OCI-M2 (cell line): ENCODE data around the gene NDUFB3.
"Not testable (repeated sequence)": the region's sequence is repeated elsewhere in the genome, so short reads cannot be mapped to it uniquely, and the experiment has no call there.

Experiments
- DNase-seq: peaks from one replicate; lab custom pipeline; 2025; ENCODE audit not compliant: unreplicated experiment; lab: John Stamatoyannopoulos, UW

The NDUFB3 gene

DNA sequence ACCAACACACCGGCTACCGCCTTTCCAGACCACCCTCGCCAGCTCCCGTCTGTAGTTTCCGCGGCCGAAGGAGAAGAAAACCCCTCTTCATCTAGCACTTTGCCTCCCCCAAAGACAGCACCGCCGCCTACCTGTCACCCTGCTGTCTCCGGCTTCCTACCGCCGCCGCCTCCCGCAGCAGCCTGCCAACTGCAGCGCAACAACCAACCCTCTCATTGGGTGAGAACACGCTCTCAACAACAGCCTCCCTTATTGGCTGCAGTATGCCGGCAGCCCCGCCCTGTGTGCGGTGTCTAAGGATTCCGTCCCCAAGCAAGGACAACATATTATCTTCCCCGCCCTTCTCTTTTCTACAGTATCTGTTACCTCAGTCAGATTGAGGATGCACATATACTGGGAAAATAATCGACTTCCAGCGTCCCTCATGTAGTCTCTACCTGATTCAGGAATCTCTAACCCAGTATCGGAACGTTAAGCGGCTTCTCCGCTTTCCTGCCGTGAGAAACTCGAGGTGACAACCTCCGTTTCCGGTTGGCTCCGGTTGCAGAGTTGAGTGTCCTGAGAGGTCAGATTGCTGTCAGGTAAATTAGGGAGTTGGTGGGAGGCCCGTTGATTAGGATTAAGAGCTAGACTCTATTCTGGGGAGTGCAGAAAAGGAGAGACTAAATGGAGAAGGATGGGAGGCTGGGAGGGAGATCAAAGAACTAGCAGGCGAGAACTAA, at the start of gene NDUFB3, which contains the start of gene HYCC2:
Gene NDUFB3, plus strand, starts transcription at position 523 of the 722 bp plus-strand sequence. CDS start 6,882 bp downstream, outside the sequence.
Gene HYCC2, minus strand, starts transcription at position 193 of the 722 bp plus-strand sequence. CDS start 47,662 bp downstream, outside the sequence.
- DNase-seq, result peak; percentile 66

DNA sequence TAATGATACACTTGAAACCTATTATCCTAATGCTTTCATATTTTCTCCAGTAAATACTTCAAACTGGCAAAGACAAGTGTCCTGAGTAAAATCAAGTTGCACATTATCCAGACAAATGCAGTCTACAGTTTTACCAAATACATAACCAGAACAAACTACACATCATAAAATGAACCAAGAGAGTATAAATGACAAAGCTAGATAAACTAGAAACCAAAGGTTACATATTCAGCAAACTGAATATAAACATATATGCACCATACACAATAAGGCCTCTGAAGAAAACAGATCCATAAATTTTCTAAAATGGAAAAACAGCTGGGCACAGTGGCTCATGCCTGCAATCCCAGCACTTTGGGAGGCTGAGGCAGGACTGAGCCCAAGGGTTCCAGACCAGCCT, 47.3 kb upstream of the NDUFB3 start:
- DNase-seq, result no peak

DNA sequence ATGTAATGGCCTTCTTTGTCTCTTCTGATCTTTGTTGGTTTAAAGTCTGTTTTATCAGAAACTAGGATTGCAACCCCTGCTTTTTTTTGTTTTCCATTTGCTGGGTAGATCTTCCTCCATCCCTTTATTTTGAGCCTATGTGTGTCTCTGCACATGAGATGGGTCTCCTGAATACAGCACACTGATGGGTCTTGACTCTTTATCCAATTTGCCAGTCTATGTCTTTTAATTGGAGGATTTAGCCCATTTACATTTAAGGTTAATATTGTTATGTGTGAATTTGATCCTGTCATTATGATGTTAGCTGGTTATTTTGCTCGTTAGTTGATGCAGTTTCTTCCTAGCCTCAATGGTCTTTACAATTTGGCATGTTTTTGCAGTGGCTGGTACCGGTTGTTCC, 37.4 kb upstream of the NDUFB3 start:
- DNase-seq, result not testable (repeated sequence)

DNA sequence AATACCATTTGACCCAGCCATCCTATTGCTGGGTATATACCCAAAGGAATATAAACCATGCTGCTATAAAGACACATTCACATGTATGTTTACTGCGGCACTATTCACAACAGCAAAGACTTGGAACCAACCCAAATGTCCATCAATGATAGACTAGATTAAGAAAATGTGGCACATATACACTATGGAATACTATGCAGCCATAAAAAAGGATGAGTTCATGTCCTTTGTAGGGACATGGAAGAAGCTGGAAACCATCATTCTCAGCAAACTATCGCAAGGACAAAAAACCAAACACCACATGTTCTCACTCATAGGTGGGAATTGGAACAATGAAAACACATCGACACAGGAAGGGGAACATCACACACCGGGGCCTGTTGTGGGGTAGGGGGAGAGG, 33.4 kb upstream of the NDUFB3 start:
- DNase-seq, result not testable (repeated sequence)

DNA sequence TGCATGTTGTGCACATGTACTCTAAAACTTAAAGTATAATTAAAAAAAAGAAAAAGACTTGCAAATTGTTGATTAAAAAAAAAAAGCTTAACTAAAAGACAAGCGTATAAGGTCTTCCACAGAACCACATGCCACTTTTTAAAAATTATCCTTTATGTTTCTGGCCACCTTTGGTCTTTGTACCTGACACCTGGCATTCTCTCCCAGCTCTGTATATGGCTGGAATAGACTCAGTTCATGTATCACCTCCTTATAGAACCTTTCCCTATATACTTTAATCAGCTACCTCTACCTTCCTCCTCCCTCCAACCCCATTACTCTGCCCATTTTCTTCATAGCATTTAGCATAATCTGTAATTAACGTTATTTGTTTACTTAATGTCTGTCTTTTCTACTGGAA, 32.9 kb upstream of the NDUFB3 start:
- DNase-seq, result no peak

DNA sequence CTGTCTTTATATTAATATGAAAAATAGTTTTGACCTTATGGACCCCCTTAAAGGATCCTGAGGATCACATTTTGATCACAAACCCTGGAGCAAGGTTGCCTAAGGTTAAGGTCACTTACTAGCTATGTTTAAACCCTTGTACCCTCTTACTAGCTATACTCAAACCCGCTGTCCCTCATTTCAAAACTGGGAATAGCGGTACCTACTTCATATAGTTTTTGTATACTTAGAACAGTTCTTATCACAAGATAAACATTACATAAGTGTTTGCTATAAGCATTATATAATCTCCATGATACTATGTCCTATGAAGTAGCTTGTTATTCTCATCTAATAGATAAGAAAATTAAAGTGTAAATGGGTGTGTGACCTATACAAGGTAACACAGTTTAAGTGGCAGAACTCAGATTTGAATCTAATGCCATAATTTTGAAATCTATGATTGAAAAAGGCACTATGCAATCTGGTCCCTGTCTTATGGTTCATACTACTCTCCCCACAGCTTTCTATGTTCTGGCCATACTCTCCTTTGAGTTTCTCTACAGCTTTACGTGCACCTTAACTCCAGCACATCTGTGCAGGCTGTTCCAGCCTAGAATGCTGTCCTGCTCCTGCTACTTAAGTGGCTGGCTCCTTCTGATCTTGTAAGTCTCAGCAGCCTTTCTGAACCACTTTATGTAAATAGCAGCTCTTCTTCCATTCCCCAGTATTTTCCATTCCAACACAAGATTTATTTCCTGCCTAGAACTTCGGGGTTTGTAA, 30.8 kb upstream of the NDUFB3 start:
- no peak for DNase-seq

DNA sequence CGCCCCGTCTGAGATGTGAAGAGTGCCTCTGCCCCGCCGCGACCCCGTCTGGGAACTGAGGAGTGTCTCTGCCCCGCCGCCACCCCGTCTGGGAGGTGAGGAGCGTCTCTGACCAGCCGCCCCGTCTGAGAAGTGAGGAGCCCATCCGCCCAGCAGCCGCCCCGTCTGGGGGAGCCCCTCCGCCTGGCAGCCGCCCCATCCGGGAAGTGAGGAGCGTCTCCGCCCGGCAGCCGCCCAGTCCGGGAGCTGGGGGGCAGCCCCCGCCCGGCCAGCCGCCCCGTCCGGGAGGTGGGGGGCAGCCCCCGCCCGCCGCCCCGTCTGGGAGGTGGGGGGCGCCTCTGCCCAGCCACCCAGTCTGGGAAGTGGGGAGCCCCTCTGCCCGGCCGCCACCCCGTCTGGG, 29.4 kb upstream of the NDUFB3 start:
- not testable (repeated sequence) for DNase-seq

DNA sequence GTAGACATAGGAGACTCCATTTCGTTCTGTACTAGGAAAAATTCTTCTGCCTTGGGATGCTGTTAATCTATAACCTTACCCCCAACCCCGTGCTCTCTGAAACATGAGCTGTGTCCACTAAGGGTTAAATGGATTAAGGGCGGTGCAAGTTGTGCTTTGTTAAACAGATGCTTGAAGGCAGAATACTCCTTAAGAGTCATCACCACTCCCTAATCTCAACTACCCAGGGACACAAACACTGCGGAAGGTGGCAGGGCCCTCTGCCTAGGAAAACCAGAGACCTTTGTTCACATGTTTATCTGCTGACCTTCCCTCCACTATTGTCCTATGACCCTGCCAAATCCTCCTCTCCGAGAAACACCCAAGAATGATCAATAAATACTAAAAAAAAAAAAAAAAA, 28.8 kb upstream of the NDUFB3 start:
- DNase-seq, result not testable (repeated sequence)

DNA sequence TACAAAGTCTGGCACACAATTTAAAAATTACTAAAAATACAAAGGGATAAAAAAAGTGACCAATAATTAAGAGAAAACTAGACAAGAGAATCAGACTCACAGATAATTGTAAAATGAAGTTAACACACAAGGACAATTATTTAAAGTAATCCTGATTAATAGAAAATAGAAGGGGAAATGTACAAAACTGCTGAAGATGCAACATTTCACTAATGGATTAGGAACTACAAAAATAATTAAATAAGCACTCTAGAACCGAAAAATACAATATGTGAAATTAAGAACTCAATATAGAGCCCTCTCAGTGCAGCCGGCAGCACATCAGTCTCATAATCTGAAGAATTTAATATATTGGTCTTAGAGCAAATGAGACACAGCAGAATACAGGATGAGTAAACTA, 24.9 kb upstream of the NDUFB3 start:
- DNase-seq, result no peak

DNA sequence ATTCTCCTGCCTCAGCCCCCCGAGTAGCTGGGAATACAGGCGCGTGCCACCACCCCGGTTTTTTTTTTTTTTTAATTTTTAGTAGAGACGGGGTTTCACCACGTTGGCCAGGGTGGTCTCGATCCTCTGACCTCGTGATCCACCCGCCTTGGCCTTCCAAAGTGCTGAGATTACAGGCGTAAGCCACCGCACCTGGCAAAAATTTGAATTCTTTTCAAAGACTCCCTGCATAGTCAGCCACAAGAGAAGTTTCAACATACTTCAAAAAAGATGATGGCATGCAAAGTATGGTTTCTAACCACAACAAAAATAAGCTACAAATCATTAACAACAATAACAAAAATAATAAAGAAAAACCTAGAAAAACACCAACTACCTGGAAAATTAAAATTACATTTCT, 22.3 kb upstream of the NDUFB3 start:
- DNase-seq, result no peak

DNA sequence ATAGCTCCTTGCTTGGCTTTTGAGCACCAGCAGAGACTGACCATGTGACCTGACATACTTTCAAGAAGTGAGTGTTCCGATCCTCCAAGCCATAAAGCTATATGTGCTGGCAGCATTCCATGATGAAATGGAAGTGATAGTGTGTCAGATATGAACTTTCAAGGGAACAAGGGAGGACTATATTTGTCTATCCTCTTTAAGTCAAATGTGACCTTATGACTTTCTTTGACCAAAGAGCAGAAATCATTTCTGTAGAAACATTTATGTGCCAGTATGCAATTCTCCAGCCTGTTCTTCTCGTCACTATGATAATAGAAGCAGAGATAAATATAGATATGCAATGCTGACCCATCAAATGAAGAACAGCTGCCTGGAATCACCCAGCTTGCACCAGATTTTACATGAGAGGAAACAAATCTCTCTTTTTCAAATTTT, 14.7 kb upstream of the NDUFB3 start:
- no peak for DNase-seq

DNA sequence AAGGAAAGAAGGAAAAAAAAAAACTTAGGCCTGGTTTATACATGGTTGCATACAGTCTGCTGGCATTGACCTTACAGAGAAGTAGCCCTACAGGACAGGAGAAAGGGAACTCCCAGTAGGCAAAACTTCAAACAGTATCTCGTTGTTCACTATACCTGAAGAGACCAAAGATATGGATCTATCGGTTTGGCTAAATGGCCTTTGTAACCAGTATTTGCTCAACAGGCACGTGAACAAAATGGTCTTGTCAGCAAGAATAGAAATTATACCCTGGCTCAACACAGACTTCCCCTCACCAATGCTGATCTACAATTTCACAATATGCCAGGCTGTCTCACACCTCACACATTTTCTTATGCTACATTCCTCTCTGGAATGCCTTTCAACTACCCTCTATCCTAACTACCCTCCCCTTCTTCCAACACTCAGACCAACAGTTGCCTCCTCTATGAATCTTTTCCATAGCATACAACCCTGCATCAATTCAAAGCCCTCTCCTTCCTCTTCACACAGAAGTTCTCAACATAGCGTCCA, 14.0 kb upstream of the NDUFB3 start:
- no peak for DNase-seq

DNA sequence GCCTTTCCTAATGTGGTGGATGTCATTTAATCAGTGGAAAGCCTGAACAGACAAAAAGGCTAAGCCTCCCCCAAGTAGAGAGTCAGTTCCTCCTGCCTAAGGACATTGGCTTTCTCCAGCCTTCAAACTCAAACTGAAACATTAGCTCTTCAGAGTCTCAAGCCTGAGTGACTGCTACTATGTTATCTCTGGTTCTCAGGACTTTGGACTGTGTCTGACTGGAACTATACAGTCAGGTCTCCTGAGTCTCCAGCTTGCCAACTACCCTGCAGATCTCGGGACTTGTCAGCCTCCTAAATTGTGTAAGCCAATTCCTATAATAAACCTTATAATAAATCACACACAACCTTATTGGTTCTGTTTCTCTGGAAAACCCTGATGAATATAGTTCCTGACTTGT, 12.9 kb upstream of the NDUFB3 start:
- no peak for DNase-seq

DNA sequence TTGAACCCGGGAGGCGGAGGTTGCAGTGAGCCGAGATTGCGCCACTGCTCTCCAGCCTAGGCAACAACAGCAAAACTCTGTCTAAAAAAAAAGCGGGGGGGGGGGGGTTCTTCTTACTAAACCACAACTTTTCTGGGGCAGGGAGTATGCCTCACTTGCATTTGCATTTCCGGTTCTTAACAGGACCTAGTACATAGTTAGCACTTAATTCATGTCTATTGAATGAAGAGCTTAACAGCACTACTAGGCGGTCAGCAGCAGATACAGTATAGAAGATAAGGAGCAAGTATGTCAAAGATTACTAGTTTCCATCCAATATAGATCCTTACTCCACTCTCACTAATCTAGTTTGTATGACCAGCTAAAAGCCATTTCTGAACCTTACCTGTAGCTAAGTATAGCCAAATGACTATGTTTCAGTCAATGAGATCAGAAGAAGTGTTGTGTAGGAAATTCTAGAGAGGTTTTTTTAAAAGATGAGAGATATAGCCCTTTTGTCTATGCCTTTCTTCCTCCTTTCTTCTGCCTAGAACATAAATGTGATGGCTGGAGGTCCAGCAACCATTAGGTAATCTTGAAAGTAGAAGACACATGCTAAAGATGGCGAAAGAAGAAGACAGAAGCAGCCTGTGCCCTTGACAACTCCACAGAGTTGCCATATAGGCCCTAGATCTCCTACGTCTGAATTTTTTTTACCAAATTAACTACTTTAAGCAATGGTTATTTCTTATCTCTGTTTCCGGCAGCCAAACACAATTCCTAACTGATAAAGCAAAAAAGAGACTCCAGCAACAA, 11.6 kb upstream of the NDUFB3 start:
- DNase-seq, result no peak

DNA sequence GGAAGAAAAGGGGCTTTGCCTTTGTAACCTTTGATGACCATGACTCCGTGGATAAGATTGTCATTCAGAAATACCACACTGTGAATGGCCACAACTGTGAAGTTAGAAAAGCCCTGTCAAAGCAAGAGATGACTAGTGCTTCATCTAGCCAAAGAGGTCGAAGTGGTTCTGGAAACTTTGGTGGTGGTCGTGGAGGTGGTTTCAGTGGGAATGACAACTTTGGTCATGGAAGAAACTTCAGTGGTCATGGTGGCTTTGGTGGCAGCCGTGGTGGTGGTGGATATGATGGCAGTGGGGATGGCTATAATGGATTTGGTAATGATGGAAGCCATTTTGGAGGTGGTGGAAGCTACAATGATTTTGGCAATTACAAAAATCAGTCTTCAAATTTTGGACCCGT, 8.3 kb upstream of the NDUFB3 start:
- not testable (repeated sequence) for DNase-seq

DNA sequence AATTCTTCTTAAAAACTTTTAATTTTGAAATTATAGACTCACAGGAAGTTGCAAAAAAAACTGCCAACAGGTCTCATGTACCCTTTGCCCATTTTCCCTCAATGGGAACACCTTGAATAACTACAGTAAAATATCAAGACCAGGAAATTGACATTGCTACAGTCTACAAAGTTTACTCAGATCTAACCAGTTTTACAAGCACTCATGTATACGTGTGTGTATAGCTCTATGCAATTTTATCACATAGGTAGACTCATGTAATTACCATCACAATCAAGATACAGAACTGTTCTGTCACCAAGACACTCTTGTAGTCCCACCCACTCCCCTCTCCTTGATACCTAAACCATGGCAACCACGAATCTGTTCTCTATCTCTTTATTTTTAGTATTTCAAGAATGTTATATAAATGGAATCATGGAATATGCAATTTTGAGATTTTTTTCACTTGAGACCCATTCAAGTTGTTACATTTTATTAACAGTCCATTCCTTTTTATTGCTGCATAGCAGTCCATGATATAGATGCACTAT, 6.9 kb upstream of the NDUFB3 start:
- DNase-seq, result no peak

DNA sequence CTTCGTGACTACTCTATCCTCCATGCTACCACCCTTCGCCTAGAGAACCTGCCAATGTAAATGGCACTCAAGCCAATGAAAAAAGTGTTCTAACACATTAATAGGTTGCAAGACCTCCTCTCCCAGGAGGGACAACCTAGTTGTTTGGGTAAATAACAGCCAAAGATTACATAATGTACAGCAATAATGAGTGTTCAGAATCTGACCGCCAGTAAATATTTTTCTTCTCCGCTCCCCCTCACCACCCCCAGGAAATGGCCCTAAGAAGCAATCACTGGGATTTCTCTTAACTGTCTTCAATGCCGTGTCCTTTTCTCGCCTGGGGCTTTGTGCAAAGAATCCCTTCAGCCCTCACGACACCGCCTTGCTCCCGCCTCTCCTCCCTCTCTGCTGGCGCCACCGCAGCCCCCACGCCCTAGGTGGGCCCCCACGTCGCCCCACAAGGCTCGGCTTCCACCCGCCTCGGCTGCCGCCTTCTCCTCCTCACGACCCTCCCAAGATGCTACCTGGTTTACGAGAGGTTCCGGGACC, 788 bp upstream of the NDUFB3 start:
- DNase-seq, result no peak

DNA sequence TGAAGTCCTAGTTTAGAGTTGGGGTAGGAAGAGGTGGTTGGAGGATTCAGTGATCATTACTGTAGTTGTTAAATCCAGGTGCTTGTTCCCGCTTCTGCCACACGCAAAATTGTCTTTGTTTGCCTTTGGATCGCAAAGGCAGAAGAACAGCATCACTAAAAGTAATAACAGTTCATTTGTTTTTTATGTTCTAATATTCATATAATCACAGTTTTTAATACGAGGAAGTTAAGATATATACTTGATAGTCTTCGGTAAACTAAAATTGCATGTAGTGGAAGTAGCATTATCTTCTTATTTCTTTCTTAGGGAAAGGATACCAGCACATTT, 365 bp downstream of the NDUFB3 start:
- no peak for DNase-seq

DNA sequence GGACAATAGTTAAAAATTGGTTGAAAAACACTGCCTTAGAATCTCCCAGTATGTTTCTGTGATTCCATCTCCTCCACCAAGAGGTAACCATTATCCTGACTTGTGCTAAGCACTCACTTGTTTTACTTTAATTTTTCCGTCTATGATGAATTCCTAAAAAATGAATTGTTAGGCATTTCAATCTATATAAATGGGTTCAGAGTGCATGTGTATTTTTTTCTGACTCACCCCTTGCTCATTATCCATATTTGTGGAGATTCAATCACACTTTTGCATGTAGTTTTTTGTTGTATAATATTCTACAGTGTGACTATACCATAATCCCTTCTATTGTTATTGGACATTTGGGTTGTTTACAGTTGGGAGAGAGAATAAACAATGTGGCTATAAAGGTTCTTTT, 1.3 kb downstream of the NDUFB3 start:
- no peak for DNase-seq

DNA sequence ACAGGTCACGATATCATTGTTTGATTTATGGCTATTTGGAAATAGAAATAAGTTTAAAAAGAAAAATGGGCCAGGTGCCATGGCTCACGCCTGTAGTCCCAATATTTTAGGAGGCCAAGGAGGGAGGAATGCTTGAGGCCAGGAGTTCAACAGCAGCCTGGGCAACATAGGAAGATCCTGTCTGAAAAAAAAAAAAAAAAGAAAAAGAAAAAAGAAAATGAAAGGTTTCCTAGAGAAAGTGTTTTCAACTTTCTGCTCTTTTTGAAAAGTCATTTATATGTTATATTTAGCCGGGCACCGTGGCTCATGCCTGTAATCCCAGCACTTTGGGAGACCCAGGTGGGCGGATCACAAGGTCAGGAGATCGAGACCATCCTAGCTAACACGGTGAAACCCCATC, 3.2 kb downstream of the NDUFB3 start:
- DNase-seq, result no peak

DNA sequence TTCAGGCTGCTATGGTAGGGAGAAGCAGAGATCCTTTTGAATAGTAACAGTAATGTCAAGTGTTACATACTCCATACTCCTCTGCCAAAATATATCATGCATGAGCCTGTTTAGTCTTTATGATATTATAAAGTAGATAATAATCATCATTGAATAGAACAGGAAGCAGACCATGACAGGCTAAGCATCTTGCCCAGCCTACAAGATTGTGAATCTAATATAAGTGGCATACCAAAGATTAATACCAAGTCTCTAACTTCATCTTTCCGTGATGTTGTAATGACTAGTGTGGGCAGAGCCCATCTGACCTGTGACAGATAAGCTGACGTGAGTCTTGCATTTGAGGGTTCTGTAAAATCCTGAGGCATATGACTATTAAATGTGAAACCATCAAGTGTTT, 13.1 kb downstream of the NDUFB3 start:
- no peak for DNase-seq
